ENCODE measurements around the gene VWA3B.

- TF ChIP-seq CTCF (IDR thresholded peaks at IDR 0.05; ENCODE audit: poor library complexity) (no peak), EZH2phosphoT487 (IDR thresholded peaks at IDR 0.05; ENCODE audit: low read depth, severe bottlenecking, unreplicated experiment) (no peak), EZH2 (IDR thresholded peaks at IDR 0.05; ENCODE audit: borderline replicate concordance) (no peak)
These were observed 268.9 kb downstream of the VWA3B start for GRCh38 chr2:98355881-98356280.
